Smooth muscle cell (in vitro differentiated cells): ENCODE data around the gene IL11RA. TPM values are rescaled to one million over a fixed set of nuclear protein-coding genes. Genes with fewer than 3 reads are reported as not detected.

Experiments used
- DNase-seq: peaks from one replicate; lab custom pipeline; 2025; ENCODE audit not compliant: unreplicated experiment; lab: John Stamatoyannopoulos, UW
- H2AFZ ChIP-seq: fragments of 200-600 bp; sonication (generic); 2 replicates; pipeline ENCODE4 v1.6.0; 2016; ENCODE audit warnings: antibody characterized with exemption, low read depth, mild to moderate bottlenecking
- H3F3A ChIP-seq: fragments of 200-600 bp; sonication (generic); 2 replicates; pipeline ENCODE4 v1.6.0; 2017; ENCODE audit warnings: antibody characterized with exemption, low read depth
- H3K27ac ChIP-seq: fragments of 200-600 bp; sonication (generic); 2 replicates; pipeline ENCODE4 v1.5.1; 2016; ENCODE audit warnings: low read depth, mild to moderate bottlenecking
- H3K27me3 ChIP-seq: fragments of 200-600 bp; sonication (generic); 2 replicates; pipeline ENCODE4 v1.6.1; 2016; ENCODE audit warnings: low read depth, mild to moderate bottlenecking
- H3K36me3 ChIP-seq: fragments of 200-600 bp; sonication (generic); 2 replicates; pipeline ENCODE4 v1.5.1; 2016; ENCODE audit warnings: low read depth
- H3K4me1 ChIP-seq: fragments of 200-600 bp; sonication (generic); 2 replicates; pipeline ENCODE4 v1.5.1; 2016; ENCODE audit warnings: low read depth
- H3K4me2 ChIP-seq: fragments of 200-600 bp; sonication (generic); 2 replicates; pipeline ENCODE4 v1.6.0; 2016; ENCODE audit warnings: mild to moderate bottlenecking
- H3K4me3 ChIP-seq: fragments of 200-600 bp; sonication (generic); 2 replicates; pipeline ENCODE4 v1.5.1; 2016; ENCODE audit warnings: mild to moderate bottlenecking
- H3K79me2 ChIP-seq: fragments of 200-600 bp; sonication (generic); 2 replicates; pipeline ENCODE4 v1.6.0; 2016; ENCODE audit warnings: low read depth, mild to moderate bottlenecking
- H3K9ac ChIP-seq: fragments of 200-600 bp; sonication (generic); 2 replicates; pipeline ENCODE4 v1.6.0; 2016; ENCODE audit warnings: low read depth
- H3K9me3 ChIP-seq: fragments of 200-600 bp; sonication (generic); replicated peaks from 2 replicates; pipeline ENCODE4 v1.5.1; 2016; ENCODE audit warnings: low read depth
- H4K20me1 ChIP-seq: fragments of 200-600 bp; sonication (generic); 2 replicates; pipeline ENCODE4 v1.6.0; 2016; ENCODE audit warnings: low read depth
- WGBS: methylation state at CpG from one replicate; pipeline ENCODE4 v1.1.7; 2016; ENCODE audit warnings: low lambda C conversion rate; 5-methylcytosine and 5-hydroxymethylcytosine counted together
- polyA plus RNA-seq: library from polyadenylated mRNA; unstranded; fragments of >200 nt; fragmentation: Nextera tagmentation; extraction: Ambion mirVana; gene quantifications from 2 replicates; pipeline ENCODE4 v1.2.1, GENCODE V29; 2016
- total RNA-seq: library from RNA; depleted of rRNA; stranded (reverse); fragments of >200 nt; gene quantifications from 2 replicates; pipeline ENCODE4 v1.2.3, GENCODE V29; 2014
- TF ChIP-seq, protein P1 (sequence below): fragments of 200-600 bp; sonication (generic); IDR thresholded peaks from 2 replicates; pipeline ENCODE4 v1.5.1; 2017; ENCODE audit warnings: borderline replicate concordance, mild to moderate bottlenecking, antibody characterized with exemption; ENCODE audit not compliant: insufficient read depth, poor library complexity, severe bottlenecking

The IL11RA gene
- total and polyA plus RNA-seq, 2 experiments from 2014 or later: 44.5 to 99.8 TPM

DNA sequence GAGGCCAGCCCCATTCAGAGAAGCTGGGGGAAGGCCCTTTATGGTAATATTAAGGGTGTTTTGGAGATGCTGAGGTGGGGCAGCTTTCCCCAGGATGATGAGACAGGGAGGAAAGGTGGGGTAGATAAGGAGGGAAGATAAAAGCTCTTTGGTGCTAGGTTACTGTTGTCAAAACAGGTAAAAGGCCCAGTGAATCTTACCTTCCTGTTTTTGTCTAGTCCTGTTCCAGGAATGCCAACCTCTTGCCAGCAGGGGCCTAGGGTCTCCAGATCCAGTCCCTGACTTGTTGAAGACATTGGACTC lies 11.3 kb downstream of the IL11RA start:
- peaks cover 8% of the 10 kb centered on the region for H3F3A ChIP-seq
- H2AFZ ChIP-seq: no peak overlapping the region
- no peaks in the 10 kb centered on the region for H3K9me3 ChIP-seq
- H3K27ac ChIP-seq: peak overlapping the region; percentile 31
- no peak overlapping the region for H3K4me3 ChIP-seq
- TF ChIP-seq, protein P1, sequence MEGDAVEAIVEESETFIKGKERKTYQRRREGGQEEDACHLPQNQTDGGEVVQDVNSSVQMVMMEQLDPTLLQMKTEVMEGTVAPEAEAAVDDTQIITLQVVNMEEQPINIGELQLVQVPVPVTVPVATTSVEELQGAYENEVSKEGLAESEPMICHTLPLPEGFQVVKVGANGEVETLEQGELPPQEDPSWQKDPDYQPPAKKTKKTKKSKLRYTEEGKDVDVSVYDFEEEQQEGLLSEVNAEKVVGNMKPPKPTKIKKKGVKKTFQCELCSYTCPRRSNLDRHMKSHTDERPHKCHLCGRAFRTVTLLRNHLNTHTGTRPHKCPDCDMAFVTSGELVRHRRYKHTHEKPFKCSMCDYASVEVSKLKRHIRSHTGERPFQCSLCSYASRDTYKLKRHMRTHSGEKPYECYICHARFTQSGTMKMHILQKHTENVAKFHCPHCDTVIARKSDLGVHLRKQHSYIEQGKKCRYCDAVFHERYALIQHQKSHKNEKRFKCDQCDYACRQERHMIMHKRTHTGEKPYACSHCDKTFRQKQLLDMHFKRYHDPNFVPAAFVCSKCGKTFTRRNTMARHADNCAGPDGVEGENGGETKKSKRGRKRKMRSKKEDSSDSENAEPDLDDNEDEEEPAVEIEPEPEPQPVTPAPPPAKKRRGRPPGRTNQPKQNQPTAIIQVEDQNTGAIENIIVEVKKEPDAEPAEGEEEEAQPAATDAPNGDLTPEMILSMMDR: no peak
- H4K20me1 ChIP-seq: no peaks in the 10 kb centered on the region
- DNase-seq: no peak
- no peak overlapping the region for H3K9ac ChIP-seq
- peaks cover 5% of the 10 kb centered on the region for H3K79me2 ChIP-seq
- no peak overlapping the region for H3K4me2 ChIP-seq
- H3K36me3 ChIP-seq: no peaks in the 10 kb centered on the region
- H3K4me1 ChIP-seq: peaks cover 10% of the 10 kb centered on the region
- no peaks in the 10 kb centered on the region for H3K27me3 ChIP-seq

DNA sequence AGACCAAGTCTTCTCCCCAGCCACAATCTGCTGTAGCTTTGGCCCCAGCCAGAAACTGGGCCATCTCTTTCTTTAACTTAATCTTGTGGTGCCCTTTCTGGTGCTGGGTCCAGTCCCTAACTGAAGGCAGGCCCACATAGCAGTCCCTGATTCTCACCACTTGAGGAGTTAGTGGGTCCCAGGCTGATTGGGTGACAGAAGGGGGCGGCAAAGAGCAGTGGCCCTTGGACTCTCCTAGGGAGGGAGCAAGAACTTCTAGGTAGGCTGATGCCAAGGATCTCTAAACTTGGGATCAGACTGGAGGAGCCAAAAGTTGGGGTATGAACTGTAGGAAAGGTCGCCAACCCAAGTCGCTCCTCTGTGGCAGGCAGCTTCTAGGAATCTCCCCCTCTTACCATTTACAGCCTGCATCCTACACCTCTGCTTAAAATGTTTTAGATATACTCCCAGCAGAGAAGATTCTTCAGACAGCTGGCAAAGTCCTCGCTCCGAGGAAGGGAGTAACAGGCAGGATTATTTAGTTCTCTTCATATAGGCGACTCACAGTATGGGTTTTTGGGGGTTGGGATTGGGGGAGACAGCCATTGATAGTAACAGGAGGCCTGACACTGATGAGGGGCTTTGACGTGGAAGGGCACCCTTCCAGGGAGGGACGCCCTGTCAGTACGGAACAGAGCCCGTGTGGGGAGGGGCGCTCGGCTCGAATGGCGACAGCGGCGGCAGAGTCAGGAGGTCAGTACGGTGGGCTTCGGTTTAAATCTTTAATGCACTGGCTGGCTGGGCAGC lies 12.5 kb downstream of the IL11RA start:
- Histone ChIP-seq H3K79me2 (peaks cover 5% of the 10 kb centered on the region), H2AFZ (no peak overlapping the region), H3K9ac (peak overlapping the region; percentile 18), H3K9me3 (no peaks in the 10 kb centered on the region), H3K36me3 (no peaks in the 10 kb centered on the region), H3K27ac (peak overlapping the region; percentile 64), H3K4me3 (peak overlapping the region; percentile 74), H3K4me1 (peaks cover 10% of the 10 kb centered on the region), H4K20me1 (no peaks in the 10 kb centered on the region), H3K4me2 (peak overlapping the region; percentile 86), H3F3A (peaks cover 8% of the 10 kb centered on the region), H3K27me3 (no peaks in the 10 kb centered on the region)
- DNase-seq: peak; percentile 39
- WGBS: 6% methylated on average over 18 of the region's 18 CpGs
- TF ChIP-seq, protein P1: peak; percentile 69

DNA sequence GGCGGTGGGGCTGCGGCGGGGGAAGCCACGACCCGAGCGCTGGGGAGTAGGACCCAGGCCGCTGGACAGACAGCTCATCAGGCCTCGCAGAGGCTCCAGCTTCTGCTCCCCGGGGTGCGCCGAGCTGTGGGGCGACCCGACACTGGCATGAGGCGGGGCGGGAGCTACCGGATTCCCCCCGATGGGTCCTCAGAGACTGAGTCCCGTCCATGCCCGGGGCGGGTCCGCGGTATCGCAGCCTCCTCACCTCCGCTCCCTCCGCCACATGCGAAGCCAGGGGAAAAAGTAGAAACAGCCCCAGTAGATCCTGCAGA lies 13.0 kb downstream of the IL11RA start:
- TF ChIP-seq, protein P1: no peak
- Histone ChIP-seq H3K9ac (peak overlapping the region; percentile 18), H3K27me3 (no peaks in the 10 kb centered on the region), H3K4me1 (peaks cover 10% of the 10 kb centered on the region), H2AFZ (no peak overlapping the region), H4K20me1 (no peaks in the 10 kb centered on the region), H3F3A (peaks cover 8% of the 10 kb centered on the region), H3K27ac (peak overlapping the region; percentile 64), H3K4me2 (peak overlapping the region; percentile 86), H3K4me3 (peak overlapping the region; percentile 74), H3K36me3 (no peaks in the 10 kb centered on the region), H3K79me2 (peaks cover 5% of the 10 kb centered on the region), H3K9me3 (no peaks in the 10 kb centered on the region)
- under 1% methylated on average over 26 of the region's 26 CpGs for WGBS
- no peak for DNase-seq
